T-helper 1 cell (primary cell): ENCODE results near the gene LARP1.
"Not testable (repeated sequence)": the region's sequence is repeated elsewhere in the genome, so short reads cannot be mapped to it uniquely, and the experiment has no call there.

Experiments
- DNase-seq, 5 donors: peaks; one replicate each; pipeline ENCODE4 v3.0.0-alpha.2; 2012 to 2020

Gene LARP1

GRCh38 chr5:154830219-154830595 is 75.0 kb downstream of the LARP1 start:
- DNase-seq: no peak

GRCh38 chr5:154830596-154830995 is 75.4 kb downstream of the LARP1 start:
- no peak for DNase-seq

GRCh38 chr5:154831451-154831850 is 76.3 kb downstream of the LARP1 start:
- no peak for DNase-seq

- DNase-seq: not testable (repeated sequence)
These were observed 77.6 kb downstream of the LARP1 start for GRCh38 chr5:154832804-154833203.

GRCh38 chr5:154834053-154834452 is 78.9 kb downstream of the LARP1 start:
- DNase-seq: no peak

GRCh38 chr5:154835701-154836052 is 80.5 kb downstream of the LARP1 start:
- DNase-seq: not testable (repeated sequence)

- DNase-seq: no peak
These were observed 81.0 kb downstream of the LARP1 start for GRCh38 chr5:154836225-154836624.

GRCh38 chr5:154837009-154837901 is 82.1 kb downstream of the LARP1 start:
- DNase-seq: no peak

GRCh38 chr5:154840435-154841272 is 85.5 kb downstream of the LARP1 start:
- no peak for DNase-seq

- DNase-seq: no peak
These were observed 86.1 kb downstream of the LARP1 start for GRCh38 chr5:154841273-154841661.

- DNase-seq: no peak
These were observed 87.7 kb downstream of the LARP1 start for GRCh38 chr5:154842689-154843530.

- DNase-seq: no peak
These were observed 89.6 kb downstream of the LARP1 start for GRCh38 chr5:154844809-154845208.

- no peak for DNase-seq
These were observed 94.1 kb downstream of the LARP1 start for GRCh38 chr5:154849264-154849785.

- DNase-seq: no peak
These were observed 94.6 kb downstream of the LARP1 start for GRCh38 chr5:154849791-154850201.

- no peak for DNase-seq
These were observed 95.3 kb downstream of the LARP1 start, which contains the start of gene FAXDC2 for GRCh38 chr5:154850255-154851062. FAXDC2 (minus strand) TSS chr5:154850603; CDS start chr5:154838178, 12,425 bp downstream.

- DNase-seq: no peak
These were observed 96.2 kb downstream of the LARP1 start for GRCh38 chr5:154851351-154851750.

- DNase-seq: peak; percentile 79 to 88 (median 84)
These were observed 102.5 kb downstream of the LARP1 start for GRCh38 chr5:154857530-154858296.

GRCh38 chr5:154858297-154858971 is 103.3 kb downstream of the LARP1 start, which contains the start of gene CNOT8:
CNOT8 (plus strand) TSS chr5:154858627; CDS start chr5:154863279, 4,652 bp downstream.
- DNase-seq: peak; percentile 91 to 98 (median 95)

GRCh38 chr5:154858972-154859871 is 104.0 kb downstream of the LARP1 start:
- peak in 2 of 5 donors; percentile 6 to 29 for DNase-seq
